ENCODE results near the gene ERG28. TPM values are rescaled to one million over a fixed set of nuclear protein-coding genes. Genes with fewer than 3 reads are reported as not detected.

ERG28 gene
- total and polyA plus RNA-seq, 2 experiments from 2014 or later, result 12.7 to 60.7 TPM

DNA sequence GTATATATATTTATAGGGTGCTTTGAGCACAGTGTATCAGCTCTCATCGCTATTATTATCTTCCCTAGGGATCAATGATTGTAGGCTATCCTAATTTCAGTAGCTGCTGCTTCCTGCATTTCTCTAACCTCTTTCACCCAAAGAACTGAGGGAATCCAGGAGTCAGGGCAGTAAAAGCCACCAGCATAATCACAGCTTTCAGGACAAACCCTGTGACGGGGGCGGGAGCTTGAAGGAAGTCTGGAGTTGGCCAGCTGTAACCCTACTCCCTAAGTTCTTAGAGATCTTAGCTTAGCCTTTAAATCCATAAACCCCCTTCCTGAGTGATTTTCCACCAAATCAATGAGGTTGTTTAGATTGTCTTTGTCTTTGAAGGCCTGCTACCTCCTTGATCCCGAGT is 48.5 kb downstream of the ERG28 start:
- no peak overlapping the region for H3K27ac ChIP-seq
- no peak for DNase-seq (ENCODE audit: low read depth in 1 of 2, low spot score in 1 of 2)
- TF ChIP-seq, protein P1, sequence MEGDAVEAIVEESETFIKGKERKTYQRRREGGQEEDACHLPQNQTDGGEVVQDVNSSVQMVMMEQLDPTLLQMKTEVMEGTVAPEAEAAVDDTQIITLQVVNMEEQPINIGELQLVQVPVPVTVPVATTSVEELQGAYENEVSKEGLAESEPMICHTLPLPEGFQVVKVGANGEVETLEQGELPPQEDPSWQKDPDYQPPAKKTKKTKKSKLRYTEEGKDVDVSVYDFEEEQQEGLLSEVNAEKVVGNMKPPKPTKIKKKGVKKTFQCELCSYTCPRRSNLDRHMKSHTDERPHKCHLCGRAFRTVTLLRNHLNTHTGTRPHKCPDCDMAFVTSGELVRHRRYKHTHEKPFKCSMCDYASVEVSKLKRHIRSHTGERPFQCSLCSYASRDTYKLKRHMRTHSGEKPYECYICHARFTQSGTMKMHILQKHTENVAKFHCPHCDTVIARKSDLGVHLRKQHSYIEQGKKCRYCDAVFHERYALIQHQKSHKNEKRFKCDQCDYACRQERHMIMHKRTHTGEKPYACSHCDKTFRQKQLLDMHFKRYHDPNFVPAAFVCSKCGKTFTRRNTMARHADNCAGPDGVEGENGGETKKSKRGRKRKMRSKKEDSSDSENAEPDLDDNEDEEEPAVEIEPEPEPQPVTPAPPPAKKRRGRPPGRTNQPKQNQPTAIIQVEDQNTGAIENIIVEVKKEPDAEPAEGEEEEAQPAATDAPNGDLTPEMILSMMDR (IDR thresholded peaks at IDR 0.05; ENCODE audit: low read depth, low read length), result no peak

DNA sequence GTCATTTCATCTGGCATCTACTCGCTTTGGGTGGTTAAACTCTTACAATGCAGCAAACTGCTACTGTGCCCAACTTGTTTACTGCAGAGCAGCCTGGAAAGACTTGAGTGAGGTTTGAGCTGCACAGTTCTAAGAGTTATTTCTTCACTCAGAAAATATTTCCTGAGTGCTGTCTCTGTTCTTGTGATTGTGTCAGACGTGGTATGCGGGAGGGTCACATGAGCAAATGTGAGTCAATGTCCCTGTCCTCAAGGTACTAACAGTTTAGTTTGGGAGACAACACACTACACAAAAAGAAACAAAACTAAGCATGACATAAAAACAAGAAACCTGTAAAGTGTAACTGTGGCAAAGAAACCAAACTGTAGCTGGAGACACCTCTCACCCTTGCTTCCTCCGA is 49.8 kb downstream of the ERG28 start:
- no peaks in the 10 kb centered on the region for H3K27me3 ChIP-seq
- no peaks in the 10 kb centered on the region for H3K9me3 ChIP-seq (ENCODE audit: low read depth)
- H3K4me3 ChIP-seq, result no peak overlapping the region
- DNase-seq (ENCODE audit: low read depth in 1 of 2, low spot score in 1 of 2), result peak in 1 of 2 donors; percentile 52
- H3K36me3 ChIP-seq, result no peaks in the 10 kb centered on the region
- no peaks in the 10 kb centered on the region for H3K4me1 ChIP-seq (ENCODE audit: low read depth)
- H3K27ac ChIP-seq, result no peak overlapping the region
- TF ChIP-seq, protein P1 (IDR thresholded peaks at IDR 0.05; ENCODE audit: low read depth, low read length), result no peak

More for the DNA sequence above, 48.5 kb downstream of the ERG28 start:
- Histone ChIP-seq H3K9me3 (ENCODE audit: low read depth) (no peaks in the 10 kb centered on the region), H3K4me1 (ENCODE audit: low read depth) (no peaks in the 10 kb centered on the region), H3K27me3 (no peaks in the 10 kb centered on the region), H3K4me3 (no peak overlapping the region), H3K36me3 (no peaks in the 10 kb centered on the region)

DNA sequence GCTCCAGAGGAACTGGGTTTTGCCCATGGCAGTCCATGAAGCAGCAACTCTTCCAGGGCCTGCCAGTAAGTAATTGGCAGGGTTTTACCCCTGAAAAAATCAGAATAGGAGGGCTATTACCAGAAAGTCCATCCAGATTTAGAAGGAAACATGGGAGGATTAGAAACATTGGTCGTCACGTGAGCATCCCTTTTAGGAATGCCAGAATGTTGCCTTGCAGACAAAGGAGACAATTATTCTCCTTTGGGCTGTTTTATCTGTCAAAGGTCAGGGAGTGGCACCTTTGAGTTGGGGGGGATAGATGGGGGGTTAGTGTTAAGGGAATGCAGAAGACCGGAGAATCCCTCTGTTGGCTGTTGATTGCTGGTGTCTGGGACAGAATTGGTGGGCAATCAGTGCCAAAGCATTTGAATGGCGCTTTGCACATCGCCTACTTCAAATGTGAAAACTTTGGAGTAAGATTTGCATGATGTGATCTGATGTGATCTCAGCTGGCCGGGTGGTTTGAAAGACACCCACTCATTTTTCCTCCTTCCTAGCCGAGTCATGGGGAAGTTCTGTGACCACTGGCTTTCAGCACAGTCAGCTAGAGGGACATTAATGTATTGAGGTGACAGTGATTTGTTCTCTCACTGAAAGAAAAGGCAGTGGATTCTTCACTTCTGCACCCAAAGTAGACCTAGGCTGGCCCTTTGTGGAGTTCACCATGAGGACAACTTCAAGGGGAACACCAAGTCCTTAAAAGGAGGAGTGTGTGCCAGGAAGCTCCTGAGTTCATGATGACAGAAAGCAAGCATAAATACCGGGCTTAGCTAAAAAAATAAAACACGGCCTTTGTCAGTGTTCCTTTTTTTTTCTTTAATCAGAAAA is 50.8 kb downstream of the ERG28 start:
- H3K9me3 ChIP-seq (ENCODE audit: low read depth), result no peaks in the 10 kb centered on the region
- no peaks in the 10 kb centered on the region for H3K4me1 ChIP-seq (ENCODE audit: low read depth)
- H3K36me3 ChIP-seq, result no peaks in the 10 kb centered on the region
- H3K27ac ChIP-seq, result no peak overlapping the region
- TF ChIP-seq, protein P1 (IDR thresholded peaks at IDR 0.05; ENCODE audit: low read depth, low read length), result no peak
- DNase-seq (ENCODE audit: low read depth in 1 of 2, low spot score in 1 of 2), result peak in 1 of 2 donors; percentile 42
- no peak overlapping the region for H3K4me3 ChIP-seq
- no peaks in the 10 kb centered on the region for H3K27me3 ChIP-seq

- no peak for DNase-seq (ENCODE audit: low read depth in 1 of 2, low spot score in 1 of 2)
- Histone ChIP-seq H3K36me3 (no peaks in the 10 kb centered on the region), H3K27me3 (no peaks in the 10 kb centered on the region), H3K4me3 (no peak overlapping the region), H3K27ac (no peak overlapping the region), H3K4me1 (ENCODE audit: low read depth) (no peaks in the 10 kb centered on the region), H3K9me3 (ENCODE audit: low read depth) (no peaks in the 10 kb centered on the region)
- TF ChIP-seq, protein P1 (IDR thresholded peaks at IDR 0.05; ENCODE audit: low read depth, low read length), result no peak
Observed at GRCh38 chr14:75609116-75609515, 51.6 kb downstream of the ERG28 start.

DNA sequence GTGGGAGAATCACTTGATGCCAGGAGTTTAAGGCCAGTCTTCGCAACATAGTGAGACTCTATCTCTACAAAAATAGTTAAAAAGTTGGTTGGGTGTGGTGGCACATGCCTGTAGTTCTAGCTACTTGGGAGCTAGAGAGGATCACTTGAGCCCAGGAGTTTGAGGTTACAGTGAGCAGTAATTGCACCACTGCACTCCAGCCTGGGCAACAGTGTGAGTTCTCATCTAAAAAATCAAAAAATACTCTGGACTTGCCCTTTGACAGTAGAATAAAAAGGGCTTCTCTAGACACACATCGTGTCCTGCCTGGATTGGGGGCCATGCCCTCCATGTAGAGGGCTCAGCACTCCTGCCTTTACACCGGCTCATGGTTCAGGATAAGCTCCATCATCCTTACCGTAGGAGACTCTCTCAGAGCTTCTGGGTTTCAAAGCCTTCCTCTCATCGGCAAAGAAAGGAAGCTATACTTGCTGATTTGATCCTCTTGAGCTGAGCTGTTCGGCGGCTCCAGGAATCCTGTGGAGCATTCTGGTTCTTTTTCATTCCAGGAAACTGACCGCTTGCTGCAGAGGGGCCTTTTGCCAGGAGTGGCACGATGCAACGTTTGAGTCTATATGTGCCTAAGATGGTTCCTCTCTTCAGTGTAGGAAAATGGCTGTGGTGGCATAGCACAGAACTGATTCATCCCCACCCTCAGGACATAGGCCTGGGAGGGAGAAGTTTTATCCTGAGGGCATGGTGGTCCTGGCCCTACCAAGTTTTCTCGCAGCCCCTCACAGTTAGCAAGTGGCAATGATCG is 52.6 kb downstream of the ERG28 start:
- no peak overlapping the region for H3K4me3 ChIP-seq
- no peak overlapping the region for H3K27ac ChIP-seq
- H3K27me3 ChIP-seq, result no peaks in the 10 kb centered on the region
- H3K9me3 ChIP-seq (ENCODE audit: low read depth), result no peaks in the 10 kb centered on the region
- H3K4me1 ChIP-seq (ENCODE audit: low read depth), result no peaks in the 10 kb centered on the region
- H3K36me3 ChIP-seq, result no peaks in the 10 kb centered on the region
- DNase-seq (ENCODE audit: low read depth in 1 of 2, low spot score in 1 of 2), result no peak
- TF ChIP-seq, protein P1 (IDR thresholded peaks at IDR 0.05; ENCODE audit: low read depth, low read length), result no peak
